Endothelial cell of umbilical vein (primary cell): ENCODE results near the gene SLC25A21.

Experiments
- POLR2A ChIP-seq: IDR thresholded peaks from 2 replicates; pipeline ENCODE4 v1.6.1; 2012; ENCODE audit warnings: low read depth, mild to moderate bottlenecking, control low read depth, low read length
- POLR2AphosphoS5 ChIP-seq: IDR thresholded peaks from 2 replicates; pipeline ENCODE4 v1.6.1; 2012; ENCODE audit warnings: low read depth, mild to moderate bottlenecking, control low read depth, low read length, moderate library complexity; ENCODE audit not compliant: insufficient read depth
- TF ChIP-seq, protein P1 (sequence below), 2 donors: IDR thresholded peaks; 1 replicate in 1 of 2; 2 replicates in 1 of 2; pipeline ENCODE4 v1.5.1; 2011; ENCODE audit warnings: low read length in 2 of 2, mild to moderate bottlenecking in 2 of 2, moderate library complexity in 2 of 2, control low read depth in 1 of 2, inconsistent platforms in 1 of 2, low read depth in 1 of 2; ENCODE audit not compliant: insufficient read depth in 1 of 2; ENCODE audit errors: extremely low read depth in 1 of 2

DNA sequence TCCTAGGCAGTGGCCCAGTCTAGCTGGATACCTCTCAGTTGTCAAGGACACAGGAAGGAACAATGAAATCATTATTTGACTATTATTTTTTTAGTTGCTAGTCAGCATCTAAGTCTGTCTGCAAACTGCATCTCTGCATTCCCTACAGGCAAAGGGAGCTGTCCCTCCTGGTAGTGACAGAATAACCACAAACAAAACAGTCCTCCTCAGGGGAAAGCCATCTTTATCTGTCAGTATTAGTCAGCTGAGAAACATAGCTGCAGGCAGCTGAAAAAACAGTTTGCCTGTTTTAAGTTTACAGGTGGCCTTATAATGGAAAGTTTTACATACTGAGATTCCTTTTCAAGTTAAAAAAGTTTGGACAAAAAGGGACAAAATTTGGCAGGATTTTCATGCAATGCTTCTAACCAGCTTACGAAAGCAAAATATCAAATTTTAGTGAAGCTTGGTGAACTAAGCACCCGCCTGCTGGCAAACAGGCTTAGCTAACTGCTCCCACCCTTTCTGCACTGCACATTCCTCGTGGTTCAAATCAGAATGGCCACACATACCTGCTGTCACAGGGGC lies 29.5 kb downstream of the SLC25A21 start:
- TF ChIP-seq, protein P1, sequence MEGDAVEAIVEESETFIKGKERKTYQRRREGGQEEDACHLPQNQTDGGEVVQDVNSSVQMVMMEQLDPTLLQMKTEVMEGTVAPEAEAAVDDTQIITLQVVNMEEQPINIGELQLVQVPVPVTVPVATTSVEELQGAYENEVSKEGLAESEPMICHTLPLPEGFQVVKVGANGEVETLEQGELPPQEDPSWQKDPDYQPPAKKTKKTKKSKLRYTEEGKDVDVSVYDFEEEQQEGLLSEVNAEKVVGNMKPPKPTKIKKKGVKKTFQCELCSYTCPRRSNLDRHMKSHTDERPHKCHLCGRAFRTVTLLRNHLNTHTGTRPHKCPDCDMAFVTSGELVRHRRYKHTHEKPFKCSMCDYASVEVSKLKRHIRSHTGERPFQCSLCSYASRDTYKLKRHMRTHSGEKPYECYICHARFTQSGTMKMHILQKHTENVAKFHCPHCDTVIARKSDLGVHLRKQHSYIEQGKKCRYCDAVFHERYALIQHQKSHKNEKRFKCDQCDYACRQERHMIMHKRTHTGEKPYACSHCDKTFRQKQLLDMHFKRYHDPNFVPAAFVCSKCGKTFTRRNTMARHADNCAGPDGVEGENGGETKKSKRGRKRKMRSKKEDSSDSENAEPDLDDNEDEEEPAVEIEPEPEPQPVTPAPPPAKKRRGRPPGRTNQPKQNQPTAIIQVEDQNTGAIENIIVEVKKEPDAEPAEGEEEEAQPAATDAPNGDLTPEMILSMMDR (IDR thresholded peaks at IDR 0.05; ENCODE audit: extremely low read depth in 1 of 2, insufficient read depth in 1 of 2, low read depth in 1 of 2, low read length in 2 of 2), result no peak
- TF ChIP-seq POLR2AphosphoS5 (no peak), POLR2A (no peak)
